Osteocyte (in vitro differentiated cells): ENCODE data around the gene GSTM4. TPM values are rescaled to one million over a fixed set of nuclear protein-coding genes. Genes with fewer than 3 reads are reported as not detected.

Experiments
- DNase-seq: peaks from one replicate; pipeline ENCODE4 v3.0.0; 2021; ENCODE audit warnings: mixed read lengths; ENCODE audit not compliant: unreplicated experiment; ENCODE audit errors: extremely low spot score
- H3K27ac Mint-ChIP-seq: one replicate; pipeline ENCODE4 v1.8.0; 2021; ENCODE audit warnings: mild to moderate bottlenecking, mixed read lengths; ENCODE audit not compliant: unreplicated experiment
- H3K27me3 Mint-ChIP-seq: one replicate; pipeline ENCODE4 v1.8.0; 2021; ENCODE audit warnings: mixed read lengths; ENCODE audit not compliant: unreplicated experiment
- H3K36me3 Mint-ChIP-seq: one replicate; pipeline ENCODE4 v1.8.0; 2021; ENCODE audit warnings: mixed read lengths; ENCODE audit not compliant: unreplicated experiment
- H3K4me1 Mint-ChIP-seq: one replicate; pipeline ENCODE4 v1.8.0; 2021; ENCODE audit warnings: mixed read lengths; ENCODE audit not compliant: unreplicated experiment
- H3K4me3 Mint-ChIP-seq: one replicate; pipeline ENCODE4 v1.8.0; 2021; ENCODE audit warnings: mild to moderate bottlenecking, moderate library complexity, mixed read lengths; ENCODE audit not compliant: unreplicated experiment
- H3K9me3 Mint-ChIP-seq: one replicate; pipeline ENCODE4 v1.8.0; 2021; ENCODE audit warnings: mixed read lengths; ENCODE audit not compliant: unreplicated experiment
- total RNA-seq: library from RNA; stranded (reverse); gene quantifications from 2 replicates; pipeline ENCODE4 v1.2.1, GENCODE V29; 2021
- TF ChIP-seq, protein P1 (sequence below): fragments of 200-600 bp; sonication (generic); IDR thresholded peaks from 2 replicates; pipeline ENCODE4 v1.5.0; 2021; ENCODE audit warnings: antibody characterized with exemption, mild to moderate bottlenecking, moderate library complexity

Gene GSTM4
- total RNA-seq, 1 donor from 2014 or later, result 25.1 TPM

- H3K4me1 Mint-ChIP-seq, result peaks cover 33% of the 10 kb centered on the region
- no peaks in the 10 kb centered on the region for H3K9me3 Mint-ChIP-seq
- DNase-seq, result peak; percentile 81
- TF ChIP-seq, protein P1, sequence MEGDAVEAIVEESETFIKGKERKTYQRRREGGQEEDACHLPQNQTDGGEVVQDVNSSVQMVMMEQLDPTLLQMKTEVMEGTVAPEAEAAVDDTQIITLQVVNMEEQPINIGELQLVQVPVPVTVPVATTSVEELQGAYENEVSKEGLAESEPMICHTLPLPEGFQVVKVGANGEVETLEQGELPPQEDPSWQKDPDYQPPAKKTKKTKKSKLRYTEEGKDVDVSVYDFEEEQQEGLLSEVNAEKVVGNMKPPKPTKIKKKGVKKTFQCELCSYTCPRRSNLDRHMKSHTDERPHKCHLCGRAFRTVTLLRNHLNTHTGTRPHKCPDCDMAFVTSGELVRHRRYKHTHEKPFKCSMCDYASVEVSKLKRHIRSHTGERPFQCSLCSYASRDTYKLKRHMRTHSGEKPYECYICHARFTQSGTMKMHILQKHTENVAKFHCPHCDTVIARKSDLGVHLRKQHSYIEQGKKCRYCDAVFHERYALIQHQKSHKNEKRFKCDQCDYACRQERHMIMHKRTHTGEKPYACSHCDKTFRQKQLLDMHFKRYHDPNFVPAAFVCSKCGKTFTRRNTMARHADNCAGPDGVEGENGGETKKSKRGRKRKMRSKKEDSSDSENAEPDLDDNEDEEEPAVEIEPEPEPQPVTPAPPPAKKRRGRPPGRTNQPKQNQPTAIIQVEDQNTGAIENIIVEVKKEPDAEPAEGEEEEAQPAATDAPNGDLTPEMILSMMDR, result no peak
- H3K27me3 Mint-ChIP-seq, result no peaks in the 10 kb centered on the region
- no peak overlapping the region for H3K27ac Mint-ChIP-seq
- peaks cover 27% of the 10 kb centered on the region for H3K36me3 Mint-ChIP-seq
- no peak overlapping the region for H3K4me3 Mint-ChIP-seq
Observed at GRCh38 chr1:109625601-109626560, 30.0 kb upstream of the GSTM4 start.

DNA sequence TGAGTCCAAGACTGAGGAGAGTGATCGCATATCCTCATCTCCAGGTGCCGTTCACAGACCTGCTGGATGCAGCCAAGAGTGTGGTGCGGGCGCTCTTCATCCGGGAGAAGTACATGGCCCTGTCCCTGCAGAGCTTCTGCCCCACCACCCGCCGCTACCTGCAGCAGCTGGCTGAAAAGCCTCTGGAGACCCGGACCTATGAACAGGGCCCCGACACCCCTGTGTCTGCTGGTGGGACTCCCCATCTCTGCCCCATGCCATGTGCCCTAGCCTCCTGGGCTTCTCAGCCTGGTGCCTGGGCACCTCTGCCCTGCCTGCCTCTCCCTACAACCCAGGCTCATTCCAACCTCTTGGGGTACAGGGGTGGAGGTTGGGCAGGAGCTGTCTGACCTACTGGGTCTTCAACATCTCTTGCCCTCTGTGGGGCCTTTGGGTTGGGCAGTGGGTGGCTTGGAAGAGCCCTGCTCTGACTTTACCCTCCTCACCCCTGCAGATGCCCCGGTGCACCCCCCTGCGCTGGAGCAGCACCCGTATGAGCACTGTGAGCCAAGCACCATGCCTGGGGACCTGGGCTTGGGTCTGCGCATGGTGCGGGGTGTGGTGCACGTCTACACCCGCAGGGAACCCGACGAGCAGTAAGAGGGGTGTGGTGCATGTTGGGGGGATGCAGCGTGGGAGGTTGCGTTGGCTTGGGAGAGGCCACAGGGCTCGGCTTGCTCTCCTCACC, 29.1 kb upstream of the GSTM4 start:
- H3K27me3 Mint-ChIP-seq, result no peaks in the 10 kb centered on the region
- no peaks in the 10 kb centered on the region for H3K9me3 Mint-ChIP-seq
- H3K4me1 Mint-ChIP-seq, result peaks cover 27% of the 10 kb centered on the region
- H3K36me3 Mint-ChIP-seq, result peaks cover 35% of the 10 kb centered on the region
- H3K27ac Mint-ChIP-seq, result no peak overlapping the region
- DNase-seq, result peak; percentile 77
- TF ChIP-seq, protein P1, result no peak
- H3K4me3 Mint-ChIP-seq, result no peak overlapping the region

- no peaks in the 10 kb centered on the region for H3K9me3 Mint-ChIP-seq
- TF ChIP-seq, protein P1, result no peak
- H3K27ac Mint-ChIP-seq, result no peak overlapping the region
- H3K36me3 Mint-ChIP-seq, result peaks cover 37% of the 10 kb centered on the region
- peaks cover 17% of the 10 kb centered on the region for H3K4me1 Mint-ChIP-seq
- peak; percentile 72 for DNase-seq
- H3K4me3 Mint-ChIP-seq, result no peak overlapping the region
- H3K27me3 Mint-ChIP-seq, result no peaks in the 10 kb centered on the region
Observed at GRCh38 chr1:109627692-109628399, 28.1 kb upstream of the GSTM4 start.

DNA sequence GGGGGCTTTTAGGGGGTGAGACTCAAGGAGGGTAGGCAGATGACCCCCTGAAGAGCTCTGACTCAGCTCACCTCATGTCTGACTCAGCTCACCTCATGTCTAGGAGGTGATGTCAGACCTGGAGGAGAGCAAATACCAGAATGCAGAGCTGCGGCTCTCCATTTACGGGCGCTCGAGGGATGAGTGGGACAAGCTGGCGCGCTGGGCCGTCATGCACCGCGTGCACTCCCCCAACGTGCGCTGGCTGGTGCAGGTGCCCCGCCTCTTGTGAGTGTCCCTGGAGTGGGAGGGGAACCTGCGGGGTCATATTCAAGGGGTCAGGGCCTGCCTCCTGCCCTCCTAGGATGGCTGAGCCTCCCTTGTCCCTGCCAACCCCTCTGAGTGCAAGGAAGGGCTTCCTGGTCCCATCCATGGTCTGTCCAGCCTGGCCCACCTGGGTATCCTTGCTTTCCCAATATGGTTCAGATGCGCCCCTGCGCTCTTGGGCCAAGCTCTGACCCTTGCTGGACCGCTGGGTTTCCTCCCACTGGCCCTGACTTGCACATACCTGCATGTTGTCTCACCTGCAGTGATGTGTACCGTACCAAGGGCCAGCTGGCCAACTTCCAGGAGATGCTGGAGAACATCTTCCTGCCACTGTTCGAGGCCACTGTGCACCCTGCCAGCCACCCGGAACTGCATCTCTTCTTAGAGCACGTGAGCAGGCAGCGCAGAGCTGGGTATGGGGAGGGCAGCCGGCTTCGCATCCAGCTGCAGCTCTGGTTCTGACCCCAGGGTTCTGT, 27.2 kb upstream of the GSTM4 start:
- TF ChIP-seq, protein P1, result no peak
- H3K27me3 Mint-ChIP-seq, result no peaks in the 10 kb centered on the region
- H3K36me3 Mint-ChIP-seq, result peaks cover 39% of the 10 kb centered on the region
- H3K27ac Mint-ChIP-seq, result no peak overlapping the region
- no peak overlapping the region for H3K4me3 Mint-ChIP-seq
- H3K9me3 Mint-ChIP-seq, result no peaks in the 10 kb centered on the region
- no peak for DNase-seq
- peaks cover 9% of the 10 kb centered on the region for H3K4me1 Mint-ChIP-seq
